Measurements from ENCODE around the gene CCR1.

Gene CCR1

GRCh38 chr3:46228260-46229242 lies 20.4 kb upstream of the CCR1 start:
- Histone ChIP-seq H2BK120ac (ENCODE audit: insufficient read depth, low read length, poor library complexity) (no peak overlapping the region), H3K27me3 (ENCODE audit: insufficient read depth, low read length) (no peaks in the 10 kb centered on the region), H4K12ac (ENCODE audit: low read depth, low read length) (no peak overlapping the region), H2BK5ac (ENCODE audit: low read depth, low read length, poor library complexity) (no peak overlapping the region), H2BK12ac (ENCODE audit: low read length) (no peak overlapping the region), H3K4me3 (ENCODE audit: low read depth, low read length) (no peak overlapping the region), H4K8ac (ENCODE audit: low read depth, low read length) (no peak overlapping the region), H3K79me2 (ENCODE audit: control insufficient read depth, insufficient read depth, low read length, poor library complexity) (no peaks in the 10 kb centered on the region), H2AK5ac (ENCODE audit: low read length) (no peak overlapping the region), H3K4ac (ENCODE audit: low read depth, low read length) (no peak overlapping the region), H3K18ac (ENCODE audit: low read length) (no peak overlapping the region), H3K4me2 (ENCODE audit: low read length) (no peak overlapping the region), H3K4me1 (ENCODE audit: control insufficient read depth in 1 of 2, insufficient read depth in 2 of 2, low read length in 2 of 2) (peaks cover 2 to 3% of the 10 kb centered on the region in 2 experiments), H3K14ac (ENCODE audit: low read length) (no peak overlapping the region), H3K23ac (ENCODE audit: low read length) (no peak overlapping the region), H3K27ac (ENCODE audit: low read depth, low read length) (no peak overlapping the region), H3K36me3 (ENCODE audit: control insufficient read depth in 1 of 2, insufficient read depth in 2 of 2, low read length in 2 of 2) (no peaks in the 10 kb centered on the region), H3K79me1 (ENCODE audit: low read length) (no peaks in the 10 kb centered on the region), H3K9me3 (ENCODE audit: insufficient read depth, low read depth, low read length) (no peaks in the 10 kb centered on the region), H4K91ac (ENCODE audit: low read depth, low read length) (no peak overlapping the region), H2AFZ (ENCODE audit: insufficient read depth, low read length, poor library complexity) (no peak overlapping the region), H3K9ac (ENCODE audit: low read length) (no peak overlapping the region)
- peak; percentile 66 to 90 for DNase-seq
- WGBS (ENCODE audit: extremely low coverage, insufficient coverage, insufficient read length) = no CpG with 5 or more reads among the region's 5 CpGs

GRCh38 chr3:46222435-46223161 lies 14.5 kb upstream of the CCR1 start:
- Histone ChIP-seq H2BK12ac (ENCODE audit: low read length) (no peak overlapping the region), H2BK120ac (ENCODE audit: insufficient read depth, low read length, poor library complexity) (no peak overlapping the region), H4K8ac (ENCODE audit: low read depth, low read length) (no peak overlapping the region), H2AFZ (ENCODE audit: insufficient read depth, low read length, poor library complexity) (no peak overlapping the region), H3K4ac (ENCODE audit: low read depth, low read length) (no peak overlapping the region), H4K91ac (ENCODE audit: low read depth, low read length) (no peak overlapping the region), H3K4me3 (ENCODE audit: low read depth, low read length) (peak overlapping the region; percentile 27), H3K36me3 (ENCODE audit: control insufficient read depth in 1 of 2, insufficient read depth in 2 of 2, low read length in 2 of 2) (no peaks in the 10 kb centered on the region), H3K14ac (ENCODE audit: low read length) (no peak overlapping the region), H2BK5ac (ENCODE audit: low read depth, low read length, poor library complexity) (no peak overlapping the region), H3K27me3 (ENCODE audit: insufficient read depth, low read length) (no peaks in the 10 kb centered on the region), H3K4me2 (ENCODE audit: low read length) (no peak overlapping the region), H3K9ac (ENCODE audit: low read length) (no peak overlapping the region), H3K23ac (ENCODE audit: low read length) (no peak overlapping the region), H3K18ac (ENCODE audit: low read length) (no peak overlapping the region), H3K9me3 (ENCODE audit: insufficient read depth, low read depth, low read length) (peaks cover 1% of the 10 kb centered on the region), H4K12ac (ENCODE audit: low read depth, low read length) (no peak overlapping the region), H3K79me1 (ENCODE audit: low read length) (no peaks in the 10 kb centered on the region), H2AK5ac (ENCODE audit: low read length) (no peak overlapping the region), H3K79me2 (ENCODE audit: control insufficient read depth, insufficient read depth, low read length, poor library complexity) (no peaks in the 10 kb centered on the region), H3K27ac (ENCODE audit: low read depth, low read length) (no peak overlapping the region), H3K4me1 (ENCODE audit: control insufficient read depth in 1 of 2, insufficient read depth in 2 of 2, low read length in 2 of 2) (no peaks in the 10 kb centered on the region)
- WGBS (ENCODE audit: extremely low coverage, insufficient coverage, insufficient read length) = no CpG with 5 or more reads among the region's 7 CpGs
- DNase-seq = peak in 1 of 2 donors; percentile 19

GRCh38 chr3:46221938-46222337 lies 13.8 kb upstream of the CCR1 start:
- Histone ChIP-seq H2BK120ac (ENCODE audit: insufficient read depth, low read length, poor library complexity) (no peak overlapping the region), H4K8ac (ENCODE audit: low read depth, low read length) (no peak overlapping the region), H3K27me3 (ENCODE audit: insufficient read depth, low read length) (no peaks in the 10 kb centered on the region), H3K4ac (ENCODE audit: low read depth, low read length) (no peak overlapping the region), H4K91ac (ENCODE audit: low read depth, low read length) (no peak overlapping the region), H3K79me1 (ENCODE audit: low read length) (no peaks in the 10 kb centered on the region), H3K23ac (ENCODE audit: low read length) (no peak overlapping the region), H3K36me3 (ENCODE audit: control insufficient read depth in 1 of 2, insufficient read depth in 2 of 2, low read length in 2 of 2) (no peaks in the 10 kb centered on the region), H2BK5ac (ENCODE audit: low read depth, low read length, poor library complexity) (no peak overlapping the region), H3K14ac (ENCODE audit: low read length) (no peak overlapping the region), H3K4me1 (ENCODE audit: control insufficient read depth in 1 of 2, insufficient read depth in 2 of 2, low read length in 2 of 2) (no peaks in the 10 kb centered on the region), H2BK12ac (ENCODE audit: low read length) (no peak overlapping the region), H2AK5ac (ENCODE audit: low read length) (no peak overlapping the region), H3K4me3 (ENCODE audit: low read depth, low read length) (no peak overlapping the region), H3K27ac (ENCODE audit: low read depth, low read length) (no peak overlapping the region), H3K79me2 (ENCODE audit: control insufficient read depth, insufficient read depth, low read length, poor library complexity) (no peaks in the 10 kb centered on the region), H2AFZ (ENCODE audit: insufficient read depth, low read length, poor library complexity) (no peak overlapping the region), H3K4me2 (ENCODE audit: low read length) (no peak overlapping the region), H3K18ac (ENCODE audit: low read length) (no peak overlapping the region), H3K9me3 (ENCODE audit: insufficient read depth, low read depth, low read length) (peaks cover 1% of the 10 kb centered on the region), H3K9ac (ENCODE audit: low read length) (no peak overlapping the region), H4K12ac (ENCODE audit: low read depth, low read length) (no peak overlapping the region)
- DNase-seq = no peak
- no CpG with 5 or more reads among the region's 1 CpG for WGBS (ENCODE audit: extremely low coverage, insufficient coverage, insufficient read length)

GRCh38 chr3:46221391-46221790 lies 13.3 kb upstream of the CCR1 start:
- Histone ChIP-seq H3K27ac (ENCODE audit: low read depth, low read length) (no peak overlapping the region), H3K14ac (ENCODE audit: low read length) (no peak overlapping the region), H3K4ac (ENCODE audit: low read depth, low read length) (no peak overlapping the region), H3K18ac (ENCODE audit: low read length) (no peak overlapping the region), H3K4me2 (ENCODE audit: low read length) (no peak overlapping the region), H3K9me3 (ENCODE audit: insufficient read depth, low read depth, low read length) (peaks cover 1% of the 10 kb centered on the region), H2AFZ (ENCODE audit: insufficient read depth, low read length, poor library complexity) (no peak overlapping the region), H2BK5ac (ENCODE audit: low read depth, low read length, poor library complexity) (no peak overlapping the region), H3K9ac (ENCODE audit: low read length) (no peak overlapping the region), H3K23ac (ENCODE audit: low read length) (no peak overlapping the region), H3K4me3 (ENCODE audit: low read depth, low read length) (no peak overlapping the region), H3K36me3 (ENCODE audit: control insufficient read depth in 1 of 2, insufficient read depth in 2 of 2, low read length in 2 of 2) (no peaks in the 10 kb centered on the region), H2BK12ac (ENCODE audit: low read length) (no peak overlapping the region), H3K27me3 (ENCODE audit: insufficient read depth, low read length) (no peaks in the 10 kb centered on the region), H3K79me2 (ENCODE audit: control insufficient read depth, insufficient read depth, low read length, poor library complexity) (no peaks in the 10 kb centered on the region), H2AK5ac (ENCODE audit: low read length) (no peak overlapping the region), H4K12ac (ENCODE audit: low read depth, low read length) (no peak overlapping the region), H4K91ac (ENCODE audit: low read depth, low read length) (no peak overlapping the region), H3K79me1 (ENCODE audit: low read length) (no peaks in the 10 kb centered on the region), H4K8ac (ENCODE audit: low read depth, low read length) (no peak overlapping the region), H3K4me1 (ENCODE audit: control insufficient read depth in 1 of 2, insufficient read depth in 2 of 2, low read length in 2 of 2) (no peaks in the 10 kb centered on the region), H2BK120ac (ENCODE audit: insufficient read depth, low read length, poor library complexity) (no peak overlapping the region)
- DNase-seq = no peak
- no CpG with 5 or more reads among the region's 4 CpGs for WGBS (ENCODE audit: extremely low coverage, insufficient coverage, insufficient read length)

All from trophoblast cell (in vitro differentiated cells and primary cell).